Esophagus muscularis mucosa (tissue), 3 donors: ENCODE data around the gene VPS52.

Experiments
- POLR2A ChIP-seq: fragments of 450-650 bp; IDR thresholded peaks from one replicate; pipeline ENCODE4 v1.6.1; 2017; ENCODE audit warnings: antibody characterized with exemption, moderate library complexity, mild to moderate bottlenecking, low read depth
- TF ChIP-seq, protein P1 (sequence below), 3 experiments: fragments of 200-600 bp in 2 of 3; fragments of 450-650 bp in 1 of 3; sonication (generic) in 2 of 3; IDR thresholded peaks; one replicate each; pipeline ENCODE4 v1.5.1; 2017 to 2019; ENCODE audit warnings: antibody characterized with exemption in 3 of 3, mild to moderate bottlenecking in 2 of 3, moderate library complexity in 1 of 3

DNA sequence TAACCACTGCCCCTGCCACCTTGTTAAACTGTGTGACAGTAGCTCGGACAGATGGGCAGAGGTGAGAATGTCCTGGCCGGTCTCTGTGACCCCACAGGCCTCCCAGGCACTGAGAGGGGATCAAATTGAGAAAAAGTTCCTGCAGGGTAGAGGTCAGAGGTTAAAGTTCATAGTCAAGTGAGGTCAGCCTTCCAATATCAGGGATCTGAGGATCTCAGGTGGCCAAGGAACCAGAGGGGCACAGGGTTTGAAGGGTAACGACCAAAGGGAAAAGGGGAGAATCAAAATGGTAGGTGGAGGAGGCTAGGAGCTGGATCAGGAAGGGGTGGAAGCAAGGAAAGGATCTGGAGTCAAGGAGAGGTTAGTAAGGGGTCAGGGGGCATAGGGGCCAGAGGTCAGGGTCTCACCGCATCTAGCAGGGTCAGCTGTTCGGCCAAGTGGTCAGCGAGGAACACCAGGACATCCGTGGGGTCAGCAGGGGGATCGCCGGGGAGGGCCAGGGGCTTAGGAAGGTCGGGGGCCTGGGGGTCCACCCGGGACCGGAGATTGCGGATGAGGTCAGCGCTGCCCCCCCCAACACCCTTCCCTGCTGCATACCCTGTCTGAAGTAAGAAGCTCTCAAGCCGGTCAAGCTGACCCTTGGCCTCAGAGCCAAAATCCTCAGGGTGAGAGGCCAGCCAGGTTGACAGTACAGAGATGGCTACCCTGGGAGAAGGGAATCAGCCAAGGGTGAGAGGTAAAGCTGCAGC is 24.1 kb upstream of the VPS52 start:
- TF ChIP-seq, protein P1, sequence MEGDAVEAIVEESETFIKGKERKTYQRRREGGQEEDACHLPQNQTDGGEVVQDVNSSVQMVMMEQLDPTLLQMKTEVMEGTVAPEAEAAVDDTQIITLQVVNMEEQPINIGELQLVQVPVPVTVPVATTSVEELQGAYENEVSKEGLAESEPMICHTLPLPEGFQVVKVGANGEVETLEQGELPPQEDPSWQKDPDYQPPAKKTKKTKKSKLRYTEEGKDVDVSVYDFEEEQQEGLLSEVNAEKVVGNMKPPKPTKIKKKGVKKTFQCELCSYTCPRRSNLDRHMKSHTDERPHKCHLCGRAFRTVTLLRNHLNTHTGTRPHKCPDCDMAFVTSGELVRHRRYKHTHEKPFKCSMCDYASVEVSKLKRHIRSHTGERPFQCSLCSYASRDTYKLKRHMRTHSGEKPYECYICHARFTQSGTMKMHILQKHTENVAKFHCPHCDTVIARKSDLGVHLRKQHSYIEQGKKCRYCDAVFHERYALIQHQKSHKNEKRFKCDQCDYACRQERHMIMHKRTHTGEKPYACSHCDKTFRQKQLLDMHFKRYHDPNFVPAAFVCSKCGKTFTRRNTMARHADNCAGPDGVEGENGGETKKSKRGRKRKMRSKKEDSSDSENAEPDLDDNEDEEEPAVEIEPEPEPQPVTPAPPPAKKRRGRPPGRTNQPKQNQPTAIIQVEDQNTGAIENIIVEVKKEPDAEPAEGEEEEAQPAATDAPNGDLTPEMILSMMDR (IDR thresholded peaks at IDR 0.05): no peak
- no peak for TF ChIP-seq POLR2A
